Mucosa of descending colon (tissue), 3 donors: ENCODE data around the gene ITPA. TPM values are rescaled to one million over a fixed set of nuclear protein-coding genes. Genes with fewer than 3 reads are reported as not detected.

Experiments
- ATAC-seq: fragments of 200-7000 bp; cut with Tn5 transposase; one replicate; pipeline ENCODE4 v1.9.1; 2020; ENCODE audit warnings: mild to moderate bottlenecking, moderate library complexity
- DNase-seq, 3 donors: peaks; one replicate each; pipeline ENCODE4 v3.0.0-alpha.2; 2020
- H3K36me3 ChIP-seq: fragments of 200-600 bp; one replicate; pipeline ENCODE4 v1.8.0; 2021; ENCODE audit warnings: low read depth, mild to moderate bottlenecking
- H3K4me1 ChIP-seq: fragments of 200-600 bp; one replicate; pipeline ENCODE4 v1.8.0; 2021; ENCODE audit warnings: low read depth, mild to moderate bottlenecking
- H3K4me3 ChIP-seq: fragments of 200-600 bp; one replicate; pipeline ENCODE4 v1.8.0; 2021; ENCODE audit warnings: mild to moderate bottlenecking
- H3K9me3 ChIP-seq: fragments of 200-600 bp; one replicate; pipeline ENCODE4 v1.8.0; 2021; ENCODE audit warnings: mild to moderate bottlenecking
- CTCF ChIP-seq: fragments of 200-600 bp; IDR thresholded peaks from one replicate; pipeline ENCODE4 v1.8.0; 2022; ENCODE audit warnings: antibody characterized with exemption, mild to moderate bottlenecking
- intact Hi-C, 2 donors: fragments of 100-400 bp; cut with DNase I in 1 of 2; cut with micrococcal nuclease in 1 of 2; formaldehyde crosslinking; loops; one replicate each; pipeline versions ENCODE4 v1.11.0 to v1.11.1; 2022; cut with DNase I, micrococcal nuclease
- total RNA-seq, 3 donors: library from RNA; stranded (reverse); fragmentation: NEBNext Ultra II Directional in 2 of 3; extraction: Animal tissue kit (Norgen Biotek cat#: 25700) in 2 of 3; gene quantifications; one replicate each; pipeline versions ENCODE4 v1.2.1 to v1.2.4, GENCODE V29; 2021 to 2023
- donor health status: DM: no; HTN: no; CAD: no; lungs with moderate emphysema.
- donor health status: DM: no; HTN: no; CAD: no.
- donor health status: DM: no; HTN: yes; CAD: no.

The ITPA gene
- total RNA-seq, 3 donors from 2014 or later = 29.8 to 44.7 (median 43.8) TPM

GRCh38 chr20:3243718-3244358, 34.5 kb downstream of the ITPA start:
- ATAC-seq (no peak), DNase-seq (no peak)
- no peak overlapping the region for H3K4me3 ChIP-seq
- TF ChIP-seq CTCF = no peak
- H3K36me3 ChIP-seq = no peaks in the 10 kb centered on the region
- H3K4me1 ChIP-seq = peaks cover under 1% of the 10 kb centered on the region
- H3K9me3 ChIP-seq = no peaks in the 10 kb centered on the region
- intact Hi-C loops = no loop called here

- ATAC-seq (no peak), DNase-seq (no peak)
- no peak for TF ChIP-seq CTCF
- intact Hi-C loops = no loop called here
- H3K36me3 ChIP-seq = no peaks in the 10 kb centered on the region
- H3K9me3 ChIP-seq = no peaks in the 10 kb centered on the region
- peaks cover 5% of the 10 kb centered on the region for H3K4me1 ChIP-seq
- no peak overlapping the region for H3K4me3 ChIP-seq
These were observed 35.3 kb downstream of the ITPA start for GRCh38 chr20:3244613-3245012.

- Histone ChIP-seq H3K4me1 (peaks cover 5% of the 10 kb centered on the region), H3K36me3 (no peaks in the 10 kb centered on the region), H3K4me3 (no peak overlapping the region), H3K9me3 (no peaks in the 10 kb centered on the region)
- no peak for ATAC-seq
- intact Hi-C loops = no loop called here
- no peak for TF ChIP-seq CTCF
- DNase-seq = no peak
These were observed 35.9 kb downstream of the ITPA start for GRCh38 chr20:3245156-3245555.

- Histone ChIP-seq H3K4me1 (peaks cover 5% of the 10 kb centered on the region), H3K9me3 (no peaks in the 10 kb centered on the region), H3K4me3 (no peak overlapping the region), H3K36me3 (no peaks in the 10 kb centered on the region)
- DNase-seq = no peak
- intact Hi-C loops = no loop called here
- ATAC-seq = no peak
- TF ChIP-seq CTCF = no peak
These were observed 36.4 kb downstream of the ITPA start for GRCh38 chr20:3245711-3246110.

- peaks cover 5% of the 10 kb centered on the region for H3K4me1 ChIP-seq
- ATAC-seq (no peak), DNase-seq (no peak)
- H3K36me3 ChIP-seq = no peaks in the 10 kb centered on the region
- intact Hi-C loops = no loop called here
- no peak overlapping the region for H3K4me3 ChIP-seq
- no peaks in the 10 kb centered on the region for H3K9me3 ChIP-seq
- no peak for TF ChIP-seq CTCF
These were observed 37.4 kb downstream of the ITPA start for GRCh38 chr20:3246682-3247081.

- no peak overlapping the region for H3K4me3 ChIP-seq
- intact Hi-C loops = no loop called here
- ATAC-seq (no peak), DNase-seq (no peak)
- no peaks in the 10 kb centered on the region for H3K9me3 ChIP-seq
- TF ChIP-seq CTCF = no peak
- peaks cover 5% of the 10 kb centered on the region for H3K4me1 ChIP-seq
- no peaks in the 10 kb centered on the region for H3K36me3 ChIP-seq
These were observed 38.3 kb downstream of the ITPA start for GRCh38 chr20:3247638-3248037.
